ENCODE data around the gene MPPED1. TPM values are rescaled to one million over a fixed set of nuclear protein-coding genes. Genes with fewer than 3 reads are reported as not detected.

Gene MPPED1
- total RNA-seq, 1 experiment from 2014 or later: 0.28 TPM

DNA sequence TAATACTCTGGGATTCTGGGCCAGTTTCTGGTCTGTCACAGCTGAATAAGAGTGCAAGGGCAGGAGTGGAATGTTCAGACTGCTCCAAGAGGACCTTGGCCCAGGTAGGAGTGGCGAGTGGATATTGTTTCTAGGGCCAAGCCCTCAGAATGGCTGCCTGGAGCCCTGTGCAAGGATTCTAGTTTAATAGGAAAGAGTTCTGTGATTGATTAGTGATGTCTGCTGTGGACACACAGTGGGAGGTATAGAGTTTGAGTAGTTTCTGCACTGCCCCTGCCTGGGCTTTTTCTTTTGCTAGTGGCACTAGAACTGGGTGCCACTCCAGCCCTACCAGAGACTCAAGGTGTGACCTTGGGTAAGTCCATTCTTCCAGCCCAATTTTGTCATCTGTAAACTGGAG lies 9.7 kb upstream of the MPPED1 start:
- no peaks in the 10 kb centered on the region for H3K4me1 ChIP-seq (ENCODE audit: insufficient read depth, low read length)
- H2AFZ ChIP-seq (ENCODE audit: low read length): no peak overlapping the region
- H2BK120ac ChIP-seq (ENCODE audit: low read depth, low read length, poor library complexity, severe bottlenecking): no peak overlapping the region
- peaks cover 3% of the 10 kb centered on the region for H3K23me2 ChIP-seq (ENCODE audit: insufficient read length, low read depth, low read length, poor library complexity, severe bottlenecking)
- Mint-ChIP-seq H3K4me1 (peaks cover 0 to 17% of the 10 kb centered on the region in 2 experiments; a peak in 2 of 4 replicates), H3K36me3 (ENCODE audit: insufficient read depth in 1 of 3, low read depth in 3 of 3) (no peaks in the 10 kb centered on the region), H3K4me3 (no peak overlapping the region), H3K27me3 (ENCODE audit: low read depth) (peaks cover 17% of the 10 kb centered on the region), H3K27ac (no peak overlapping the region), H3K9me3 (no peaks in the 10 kb centered on the region)
- TF ChIP-seq, protein P1, sequence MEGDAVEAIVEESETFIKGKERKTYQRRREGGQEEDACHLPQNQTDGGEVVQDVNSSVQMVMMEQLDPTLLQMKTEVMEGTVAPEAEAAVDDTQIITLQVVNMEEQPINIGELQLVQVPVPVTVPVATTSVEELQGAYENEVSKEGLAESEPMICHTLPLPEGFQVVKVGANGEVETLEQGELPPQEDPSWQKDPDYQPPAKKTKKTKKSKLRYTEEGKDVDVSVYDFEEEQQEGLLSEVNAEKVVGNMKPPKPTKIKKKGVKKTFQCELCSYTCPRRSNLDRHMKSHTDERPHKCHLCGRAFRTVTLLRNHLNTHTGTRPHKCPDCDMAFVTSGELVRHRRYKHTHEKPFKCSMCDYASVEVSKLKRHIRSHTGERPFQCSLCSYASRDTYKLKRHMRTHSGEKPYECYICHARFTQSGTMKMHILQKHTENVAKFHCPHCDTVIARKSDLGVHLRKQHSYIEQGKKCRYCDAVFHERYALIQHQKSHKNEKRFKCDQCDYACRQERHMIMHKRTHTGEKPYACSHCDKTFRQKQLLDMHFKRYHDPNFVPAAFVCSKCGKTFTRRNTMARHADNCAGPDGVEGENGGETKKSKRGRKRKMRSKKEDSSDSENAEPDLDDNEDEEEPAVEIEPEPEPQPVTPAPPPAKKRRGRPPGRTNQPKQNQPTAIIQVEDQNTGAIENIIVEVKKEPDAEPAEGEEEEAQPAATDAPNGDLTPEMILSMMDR (conservative IDR thresholded peaks at IDR 0.05): no peak
- no peak overlapping the region for H4K91ac ChIP-seq (ENCODE audit: insufficient read length, low read depth, low read length)
- no peak overlapping the region for H4K5ac ChIP-seq (ENCODE audit: insufficient read length, low read depth, low read length)
- no peaks in the 10 kb centered on the region; the same call in 1 of the 2 replicates for H3K27me3 ChIP-seq (ENCODE audit: insufficient read depth, low read length)
- no CpG with 5 or more reads among the region's 1 CpG for WGBS (ENCODE audit: extremely low coverage, insufficient read length, low lambda C conversion rate)
- H3K23ac ChIP-seq (ENCODE audit: insufficient read length, low read depth, low read length): no peak overlapping the region
- no peak overlapping the region for H3K9ac ChIP-seq (ENCODE audit: extremely low read depth, insufficient read length, low read length)
- H4K20me1 ChIP-seq (ENCODE audit: control insufficient read depth, insufficient read depth, insufficient read length): no peaks in the 10 kb centered on the region
- H3K14ac ChIP-seq (ENCODE audit: insufficient read depth, low read length): no peak overlapping the region
- H3K4ac ChIP-seq (ENCODE audit: low read depth, low read length): no peak overlapping the region
- no peak overlapping the region for H3K18ac ChIP-seq (ENCODE audit: insufficient read length, low read depth, low read length)
- H2BK20ac ChIP-seq (ENCODE audit: low read depth, low read length, poor library complexity, severe bottlenecking): no peak overlapping the region
- H3K79me2 ChIP-seq (ENCODE audit: insufficient read depth, low read length): no peaks in the 10 kb centered on the region
- H2BK12ac ChIP-seq (ENCODE audit: insufficient read length, low read depth, low read length): no peak overlapping the region
- no peak overlapping the region for H3T11ph ChIP-seq (ENCODE audit: low read length)
- no peak overlapping the region for H2AK5ac ChIP-seq (ENCODE audit: insufficient read length, low read length)
- no peaks in the 10 kb centered on the region for H3K9me3 ChIP-seq (ENCODE audit: control insufficient read depth, low read depth, low read length)
- no peak overlapping the region for H3K27ac ChIP-seq (ENCODE audit: insufficient read length, low read depth, low read length)
- H2BK15ac ChIP-seq (ENCODE audit: low read depth, low read length): no peak overlapping the region
- H4K8ac ChIP-seq (replicated peaks; ENCODE audit: insufficient read length, low read depth, low read length): no peak overlapping the region
- H3K79me1 ChIP-seq (ENCODE audit: insufficient read depth, low read depth, low read length, poor library complexity, severe bottlenecking): no peaks in the 10 kb centered on the region
- H3K56ac ChIP-seq (ENCODE audit: insufficient read length, low read depth, low read length): no peak overlapping the region
- DNase-seq: no peak
- no peak overlapping the region for H3K4me2 ChIP-seq (ENCODE audit: insufficient read depth, insufficient read length, low read length)
- H2BK5ac ChIP-seq (ENCODE audit: insufficient read length, low read length): no peak overlapping the region

All from H9 (cell line).